ENCODE data around the gene MKS1. TPM values are rescaled to one million over a fixed set of nuclear protein-coding genes. Genes with fewer than 3 reads are reported as not detected.

The MKS1 gene
- total RNA-seq, 1 donor from 2014 or later: 16.0 TPM

- no peaks in the 10 kb centered on the region for H3K27me3 Mint-ChIP-seq
- DNase-seq: no peak
- CTCF ChIA-PET: no interaction called here
- POLR2A ChIA-PET: no interaction called here
- H3K36me3 Mint-ChIP-seq (ENCODE audit: low read depth): peaks cover 30% of the 10 kb centered on the region
- intact Hi-C loops (cut with micrococcal nuclease): no loop called here
- no peaks in the 10 kb centered on the region for H3K9me3 Mint-ChIP-seq
- no peaks in the 10 kb centered on the region for H3K4me1 Mint-ChIP-seq
- H3K27ac Mint-ChIP-seq: no peak overlapping the region
- TF ChIP-seq, protein P1, sequence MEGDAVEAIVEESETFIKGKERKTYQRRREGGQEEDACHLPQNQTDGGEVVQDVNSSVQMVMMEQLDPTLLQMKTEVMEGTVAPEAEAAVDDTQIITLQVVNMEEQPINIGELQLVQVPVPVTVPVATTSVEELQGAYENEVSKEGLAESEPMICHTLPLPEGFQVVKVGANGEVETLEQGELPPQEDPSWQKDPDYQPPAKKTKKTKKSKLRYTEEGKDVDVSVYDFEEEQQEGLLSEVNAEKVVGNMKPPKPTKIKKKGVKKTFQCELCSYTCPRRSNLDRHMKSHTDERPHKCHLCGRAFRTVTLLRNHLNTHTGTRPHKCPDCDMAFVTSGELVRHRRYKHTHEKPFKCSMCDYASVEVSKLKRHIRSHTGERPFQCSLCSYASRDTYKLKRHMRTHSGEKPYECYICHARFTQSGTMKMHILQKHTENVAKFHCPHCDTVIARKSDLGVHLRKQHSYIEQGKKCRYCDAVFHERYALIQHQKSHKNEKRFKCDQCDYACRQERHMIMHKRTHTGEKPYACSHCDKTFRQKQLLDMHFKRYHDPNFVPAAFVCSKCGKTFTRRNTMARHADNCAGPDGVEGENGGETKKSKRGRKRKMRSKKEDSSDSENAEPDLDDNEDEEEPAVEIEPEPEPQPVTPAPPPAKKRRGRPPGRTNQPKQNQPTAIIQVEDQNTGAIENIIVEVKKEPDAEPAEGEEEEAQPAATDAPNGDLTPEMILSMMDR (IDR thresholded peaks at IDR 0.05): no peak
- ATAC-seq (ENCODE audit: low read depth): no peak
- H3K4me3 Mint-ChIP-seq: no peak overlapping the region
Measured at GRCh38 chr17:58208344-58208743, 10.7 kb downstream of the MKS1 start.

- peaks cover 25% of the 10 kb centered on the region for H3K36me3 Mint-ChIP-seq (ENCODE audit: low read depth)
- TF ChIP-seq, protein P1 (IDR thresholded peaks at IDR 0.05): no peak
- ATAC-seq (ENCODE audit: low read depth): no peak
- POLR2A ChIA-PET: no interaction called here
- H3K27ac Mint-ChIP-seq: no peak overlapping the region
- CTCF ChIA-PET: no interaction called here
- no peaks in the 10 kb centered on the region for H3K4me1 Mint-ChIP-seq
- intact Hi-C loops (cut with micrococcal nuclease): no loop called here
- DNase-seq: no peak
- no peak overlapping the region for H3K4me3 Mint-ChIP-seq
- no peaks in the 10 kb centered on the region for H3K27me3 Mint-ChIP-seq
- no peaks in the 10 kb centered on the region for H3K9me3 Mint-ChIP-seq
Measured at GRCh38 chr17:58207451-58207850, 11.6 kb downstream of the MKS1 start.

DNA sequence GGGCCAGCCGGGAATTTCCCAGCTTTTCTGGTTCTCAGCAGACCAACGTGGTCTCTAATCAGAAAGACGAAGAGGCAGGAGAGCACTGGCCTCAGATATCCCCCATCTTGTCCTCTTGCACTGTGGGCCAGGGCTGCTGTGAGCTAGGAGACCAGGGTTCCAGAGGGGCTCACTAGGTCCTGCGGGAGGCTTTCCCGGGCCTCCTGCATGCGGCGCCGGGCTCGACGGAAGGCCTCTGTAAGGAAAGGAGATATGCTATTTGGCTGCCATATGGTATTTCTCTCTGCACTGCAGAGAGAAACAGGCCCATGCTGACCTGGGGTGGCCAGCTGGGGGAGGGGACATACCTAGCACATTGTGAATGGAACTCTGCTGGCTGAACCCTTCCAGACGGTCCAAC lies 13.1 kb downstream of the MKS1 start:
- ATAC-seq (ENCODE audit: low read depth) (no peak), DNase-seq (no peak)
- H3K9me3 Mint-ChIP-seq: no peaks in the 10 kb centered on the region
- ChIA-PET CTCF (no interaction called here), POLR2A (no interaction called here)
- TF ChIP-seq, protein P1 (IDR thresholded peaks at IDR 0.05): no peak
- H3K36me3 Mint-ChIP-seq (ENCODE audit: low read depth): peaks cover 19% of the 10 kb centered on the region
- intact Hi-C loops (cut with micrococcal nuclease): no loop called here
- H3K27ac Mint-ChIP-seq: no peak overlapping the region
- no peak overlapping the region for H3K4me3 Mint-ChIP-seq
- H3K4me1 Mint-ChIP-seq: no peaks in the 10 kb centered on the region
- no peaks in the 10 kb centered on the region for H3K27me3 Mint-ChIP-seq

GRCh38 chr17:58204796-58205195 lies 14.3 kb downstream of the MKS1 start:
- intact Hi-C loops (cut with micrococcal nuclease): no loop called here
- Mint-ChIP-seq H3K27ac (no peak overlapping the region), H3K27me3 (peaks cover 2% of the 10 kb centered on the region), H3K9me3 (no peaks in the 10 kb centered on the region), H3K4me3 (no peak overlapping the region), H3K4me1 (peaks cover 2% of the 10 kb centered on the region), H3K36me3 (ENCODE audit: low read depth) (peaks cover 12% of the 10 kb centered on the region)
- TF ChIP-seq, protein P1 (IDR thresholded peaks at IDR 0.05): no peak
- POLR2A ChIA-PET: no interaction called here
- DNase-seq (no peak), ATAC-seq (ENCODE audit: low read depth) (no peak)
- CTCF ChIA-PET: no interaction called here

GRCh38 chr17:58202859-58203258 lies 16.2 kb downstream of the MKS1 start:
- TF ChIP-seq, protein P1 (IDR thresholded peaks at IDR 0.05): no peak
- no peaks in the 10 kb centered on the region for H3K9me3 Mint-ChIP-seq
- no peak overlapping the region for H3K27ac Mint-ChIP-seq
- CTCF ChIA-PET: interaction anchor here (1.2 kb wide), 1 partner anchor 47 kb away, joined by 5 read pairs; no protein-coding TSS in a partner anchor
- H3K4me1 Mint-ChIP-seq: peaks cover 2% of the 10 kb centered on the region
- H3K36me3 Mint-ChIP-seq (ENCODE audit: low read depth): peaks cover 3% of the 10 kb centered on the region
- ATAC-seq (ENCODE audit: low read depth) (no peak), DNase-seq (no peak)
- peaks cover 13% of the 10 kb centered on the region for H3K27me3 Mint-ChIP-seq
- intact Hi-C loops (cut with micrococcal nuclease): no loop called here
- no peak overlapping the region for H3K4me3 Mint-ChIP-seq
- POLR2A ChIA-PET: no interaction called here

Data from activated B cell treated with CpG ODN at 0.5 μM for 24 hours (primary cell).